Measurements from ENCODE around the gene ALPP. TPM values are rescaled to one million over a fixed set of nuclear protein-coding genes. Genes with fewer than 3 reads are reported as not detected.

The ALPP gene
- total and polyA plus RNA-seq, 2 experiments from 2014 or later: not detected

- no peak overlapping the region for H3K4me3 ChIP-seq
- DNase-seq (ENCODE audit: low read depth in 1 of 2, low spot score in 1 of 2): no peak
- no peaks in the 10 kb centered on the region for H3K36me3 ChIP-seq
- no peak overlapping the region for H3K27ac ChIP-seq
- H3K27me3 ChIP-seq: peaks cover 75% of the 10 kb centered on the region
- TF ChIP-seq, protein P1, sequence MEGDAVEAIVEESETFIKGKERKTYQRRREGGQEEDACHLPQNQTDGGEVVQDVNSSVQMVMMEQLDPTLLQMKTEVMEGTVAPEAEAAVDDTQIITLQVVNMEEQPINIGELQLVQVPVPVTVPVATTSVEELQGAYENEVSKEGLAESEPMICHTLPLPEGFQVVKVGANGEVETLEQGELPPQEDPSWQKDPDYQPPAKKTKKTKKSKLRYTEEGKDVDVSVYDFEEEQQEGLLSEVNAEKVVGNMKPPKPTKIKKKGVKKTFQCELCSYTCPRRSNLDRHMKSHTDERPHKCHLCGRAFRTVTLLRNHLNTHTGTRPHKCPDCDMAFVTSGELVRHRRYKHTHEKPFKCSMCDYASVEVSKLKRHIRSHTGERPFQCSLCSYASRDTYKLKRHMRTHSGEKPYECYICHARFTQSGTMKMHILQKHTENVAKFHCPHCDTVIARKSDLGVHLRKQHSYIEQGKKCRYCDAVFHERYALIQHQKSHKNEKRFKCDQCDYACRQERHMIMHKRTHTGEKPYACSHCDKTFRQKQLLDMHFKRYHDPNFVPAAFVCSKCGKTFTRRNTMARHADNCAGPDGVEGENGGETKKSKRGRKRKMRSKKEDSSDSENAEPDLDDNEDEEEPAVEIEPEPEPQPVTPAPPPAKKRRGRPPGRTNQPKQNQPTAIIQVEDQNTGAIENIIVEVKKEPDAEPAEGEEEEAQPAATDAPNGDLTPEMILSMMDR (IDR thresholded peaks at IDR 0.05; ENCODE audit: low read depth, low read length): no peak
- no peaks in the 10 kb centered on the region for H3K9me3 ChIP-seq (ENCODE audit: low read depth)
- no peaks in the 10 kb centered on the region for H3K4me1 ChIP-seq (ENCODE audit: low read depth)
These were observed 26.7 kb upstream of the ALPP start for GRCh38 chr2:232351686-232352510.

DNA sequence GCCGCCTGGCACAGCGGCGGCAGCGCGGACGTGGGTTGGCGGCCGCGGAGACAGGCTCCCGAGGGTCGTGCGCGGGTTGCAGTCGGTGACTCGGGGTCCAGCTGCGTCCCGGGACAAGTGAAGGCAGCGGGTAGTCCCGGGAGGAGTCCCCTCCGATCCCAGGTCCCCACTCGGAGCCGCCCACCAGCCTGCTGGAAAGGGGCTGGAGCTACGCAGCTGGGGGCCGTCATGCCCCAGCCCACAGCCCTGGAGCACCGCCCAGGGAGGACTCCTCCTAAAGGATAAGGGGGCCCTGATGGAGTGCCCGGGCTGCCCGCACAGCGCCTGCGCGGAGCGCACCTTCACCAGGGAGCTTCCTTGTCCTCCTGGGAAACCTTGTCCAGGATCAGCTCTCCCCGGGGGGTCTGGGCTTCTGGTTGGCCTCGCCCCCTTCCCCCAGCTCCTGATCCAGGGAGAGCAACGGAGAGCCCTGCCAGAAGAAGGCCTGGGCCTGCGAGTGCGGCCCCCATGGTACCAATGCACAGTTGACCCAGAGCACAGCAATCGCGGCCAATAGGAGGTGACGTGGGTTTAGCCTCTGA, 25.9 kb upstream of the ALPP start:
- Histone ChIP-seq H3K4me3 (no peak overlapping the region), H3K27ac (no peak overlapping the region), H3K9me3 (ENCODE audit: low read depth) (no peaks in the 10 kb centered on the region), H3K36me3 (no peaks in the 10 kb centered on the region), H3K4me1 (ENCODE audit: low read depth) (no peaks in the 10 kb centered on the region), H3K27me3 (peaks cover 68% of the 10 kb centered on the region)
- DNase-seq (ENCODE audit: low read depth in 1 of 2, low spot score in 1 of 2): no peak
- TF ChIP-seq, protein P1 (IDR thresholded peaks at IDR 0.05; ENCODE audit: low read depth, low read length): no peak

- Histone ChIP-seq H3K4me3 (no peak overlapping the region), H3K4me1 (ENCODE audit: low read depth) (no peaks in the 10 kb centered on the region), H3K36me3 (no peaks in the 10 kb centered on the region), H3K27ac (no peak overlapping the region), H3K9me3 (ENCODE audit: low read depth) (no peaks in the 10 kb centered on the region), H3K27me3 (peaks cover 63% of the 10 kb centered on the region)
- TF ChIP-seq, protein P1 (IDR thresholded peaks at IDR 0.05; ENCODE audit: low read depth, low read length): no peak
- no peak for DNase-seq (ENCODE audit: low read depth in 1 of 2, low spot score in 1 of 2)
These were observed 25.5 kb upstream of the ALPP start for GRCh38 chr2:232353096-232353495.

GRCh38 chr2:232353660-232354059, 24.9 kb upstream of the ALPP start:
- Histone ChIP-seq H3K27ac (no peak overlapping the region), H3K4me3 (no peak overlapping the region), H3K4me1 (ENCODE audit: low read depth) (no peaks in the 10 kb centered on the region), H3K27me3 (peaks cover 57% of the 10 kb centered on the region), H3K36me3 (no peaks in the 10 kb centered on the region), H3K9me3 (ENCODE audit: low read depth) (no peaks in the 10 kb centered on the region)
- TF ChIP-seq, protein P1 (IDR thresholded peaks at IDR 0.05; ENCODE audit: low read depth, low read length): no peak
- DNase-seq (ENCODE audit: low read depth in 1 of 2, low spot score in 1 of 2): no peak

- Histone ChIP-seq H3K9me3 (ENCODE audit: low read depth) (no peaks in the 10 kb centered on the region), H3K4me1 (ENCODE audit: low read depth) (no peaks in the 10 kb centered on the region), H3K27me3 (peaks cover 53% of the 10 kb centered on the region), H3K4me3 (no peak overlapping the region), H3K27ac (no peak overlapping the region), H3K36me3 (no peaks in the 10 kb centered on the region)
- no peak for DNase-seq (ENCODE audit: low read depth in 1 of 2, low spot score in 1 of 2)
- TF ChIP-seq, protein P1 (IDR thresholded peaks at IDR 0.05; ENCODE audit: low read depth, low read length): no peak
These were observed 24.5 kb upstream of the ALPP start for GRCh38 chr2:232354069-232354468.

All from cardiac muscle cell (in vitro differentiated cells and primary cell).